GM10248 (cell line): ENCODE data around the gene CLEC7A.

Experiments
- CTCF ChIA-PET: fragments of 300-600 bp; sonication (Branson Sonifier 250); formaldehyde crosslinking; extraction: SDS; loops from one replicate; lab custom pipeline; 2021; ENCODE audit warnings: antibody characterized with exemption; lab: Yijun Ruan, JAX
- POLR2A ChIA-PET: fragments of 350-650 bp; sonication (Branson Sonifier 250); formaldehyde crosslinking; extraction: SDS; loops from one replicate; lab custom pipeline; 2020; ENCODE audit warnings: antibody characterized with exemption; lab: Yijun Ruan, JAX
- DNase-seq: peaks from one replicate; pipeline ENCODE4 v3.0.0; 2012; ENCODE audit errors: extremely low spot score
- CTCF ChIP-seq: IDR thresholded peaks from 2 replicates; pipeline ENCODE4 v1.5.1; 2012; ENCODE audit warnings: mild to moderate bottlenecking, low read depth; ENCODE audit errors: extremely low read depth, missing control alignments, control extremely low read depth

CLEC7A gene

GRCh38 chr12:10131111-10131690, 1.2 kb upstream of the CLEC7A start:
- TF ChIP-seq CTCF, result no peak
- ChIA-PET CTCF (interaction anchor here (1.2 to 2.4 kb wide), 2 partner anchors 9 to 383 kb away, joined by 3 to 12 read pairs; no protein-coding TSS in a partner anchor), POLR2A (no interaction called here)
- no peak for DNase-seq

- POLR2A ChIA-PET, result no interaction called here
- CTCF ChIA-PET, result interaction anchor here (1.4 to 1.5 kb wide), 2 partner anchors 8 to 25 kb away, joined by 5 to 6 read pairs; no protein-coding TSS in a partner anchor
- DNase-seq, result no peak
- no peak for TF ChIP-seq CTCF
Observed at GRCh38 chr12:10128687-10129086, 1.3 kb downstream of the CLEC7A start.

GRCh38 chr12:10126413-10126812, 3.6 kb downstream of the CLEC7A start:
- TF ChIP-seq CTCF, result no peak
- ChIA-PET POLR2A (no interaction called here), CTCF (interaction anchor here (1.5 kb wide), 2 partner anchors 8 to 26 kb away, joined by 3 to 4 read pairs; no protein-coding TSS in a partner anchor)
- no peak for DNase-seq

GRCh38 chr12:10122689-10123088, 7.3 kb downstream of the CLEC7A start:
- CTCF ChIA-PET, result no interaction called here
- TF ChIP-seq CTCF, result no peak
- POLR2A ChIA-PET, result no interaction called here
- DNase-seq, result no peak

GRCh38 chr12:10121278-10121677, 8.7 kb downstream of the CLEC7A start:
- no peak for TF ChIP-seq CTCF
- ChIA-PET CTCF (no interaction called here), POLR2A (no interaction called here)
- no peak for DNase-seq

GRCh38 chr12:10119066-10119465, 10.9 kb downstream of the CLEC7A start:
- ChIA-PET CTCF (interaction anchor here (1.4 to 1.6 kb wide), 2 partner anchors 34 to 110 kb away, joined by 3 to 4 read pairs; no protein-coding TSS in a partner anchor), POLR2A (no interaction called here)
- no peak for DNase-seq
- TF ChIP-seq CTCF, result no peak
